ENCODE results near the gene CRB1.

GRCh38 chr1:197485790-197486189 is 217.7 kb downstream of the CRB1 start:
- TF ChIP-seq CTCF (conservative IDR thresholded peaks at IDR 0.05; ENCODE audit: low read depth in 2 of 2) (no peak), POLR2AphosphoS5 (IDR thresholded peaks at IDR 0.05; ENCODE audit: low read depth) (no peak), EZH2 (IDR thresholded peaks at IDR 0.05; ENCODE audit: low read depth, unreplicated experiment) (no peak), JUNB (IDR thresholded peaks at IDR 0.05; ENCODE audit: unreplicated experiment) (no peak)
